HG03575 (cell line): ENCODE results near the gene STING1.
"Not testable (repeated sequence)": the region's sequence is repeated elsewhere in the genome, so short reads cannot be mapped to it uniquely, and the experiment has no call there.

Source experiments
- ATAC-seq: cut with Tn5 transposase; IDR thresholded peaks from one replicate; pipeline ENCODE4 v1.9.1; 2021; ENCODE audit not compliant: unreplicated experiment, insufficient number of reproducible peaks, low FRiP score; ENCODE audit errors: extremely low read depth

The STING1 gene

GRCh38 chr5:139451176-139451575 lies 31.4 kb downstream of the STING1 start:
- no peak for ATAC-seq

DNA sequence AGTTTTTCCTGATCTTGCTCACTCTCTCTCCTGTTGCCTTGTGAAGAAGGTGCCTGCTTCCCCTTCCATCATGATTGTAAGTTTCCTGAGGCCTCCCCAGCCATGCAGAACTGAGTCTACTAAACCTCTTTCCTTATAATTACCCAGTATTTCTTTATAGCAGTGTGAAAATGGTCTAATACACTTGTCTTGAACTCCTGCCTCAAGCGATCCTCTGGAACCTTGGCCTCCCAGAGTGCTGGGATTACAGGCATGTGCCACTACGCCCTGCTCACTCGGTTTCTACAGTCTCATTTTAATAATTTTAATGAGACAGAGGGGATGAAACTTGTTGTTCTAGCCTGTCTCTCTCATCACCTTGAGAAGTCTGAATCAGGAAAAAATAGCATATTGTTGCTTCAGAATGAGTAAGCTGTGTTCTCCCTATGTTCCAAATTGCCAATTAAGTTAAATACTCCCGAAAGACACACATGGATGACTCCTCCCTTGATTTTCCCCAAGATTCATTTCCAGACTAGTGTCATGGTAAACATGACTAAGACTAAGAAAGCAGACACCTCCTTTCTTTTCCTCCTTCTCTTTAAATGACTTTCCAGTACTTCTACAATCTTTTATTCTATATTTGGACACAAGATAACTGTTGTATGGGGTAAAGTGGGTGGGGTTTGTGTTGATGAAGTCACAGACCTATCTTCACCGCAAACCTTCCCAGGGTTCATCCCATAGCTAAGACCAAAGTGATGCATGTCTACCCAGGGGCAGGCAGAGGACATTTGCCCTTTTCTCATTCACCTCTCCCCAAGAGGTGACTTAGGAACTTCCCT lies 35.4 kb downstream of the STING1 start:
- ATAC-seq, result no peak

- ATAC-seq, result no peak
These were observed 37.0 kb downstream of the STING1 start for GRCh38 chr5:139445325-139446170.

DNA sequence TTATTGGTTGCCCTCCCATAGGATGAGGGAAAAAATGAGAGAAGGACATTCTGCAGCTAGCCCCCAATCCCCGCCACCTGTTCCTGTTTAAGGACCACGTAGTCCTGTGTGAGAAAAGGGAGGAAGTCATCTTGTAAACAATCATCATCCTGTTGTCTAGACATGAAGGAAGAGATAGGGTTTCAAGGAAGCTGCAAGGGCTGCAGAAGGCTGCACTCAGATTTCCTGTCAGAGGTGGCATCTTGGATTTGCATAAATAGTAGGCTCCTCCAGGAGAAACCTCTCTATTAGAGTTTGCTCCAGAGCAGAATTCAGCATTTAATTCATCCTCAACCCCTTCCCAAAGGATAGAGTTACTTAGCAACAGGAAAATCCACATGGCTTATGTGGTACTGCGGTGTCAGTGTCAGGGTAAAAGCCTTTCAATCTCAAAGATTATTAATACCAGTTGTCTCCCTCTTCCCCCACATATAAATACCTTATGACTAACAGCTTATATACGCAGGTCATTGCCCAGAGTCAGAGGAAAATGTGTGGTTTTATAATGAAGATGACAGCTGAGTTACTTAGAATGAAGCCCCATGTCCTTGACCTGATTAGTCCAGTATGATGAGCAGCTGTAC lies 38.6 kb downstream of the STING1 start:
- ATAC-seq, result no peak

DNA sequence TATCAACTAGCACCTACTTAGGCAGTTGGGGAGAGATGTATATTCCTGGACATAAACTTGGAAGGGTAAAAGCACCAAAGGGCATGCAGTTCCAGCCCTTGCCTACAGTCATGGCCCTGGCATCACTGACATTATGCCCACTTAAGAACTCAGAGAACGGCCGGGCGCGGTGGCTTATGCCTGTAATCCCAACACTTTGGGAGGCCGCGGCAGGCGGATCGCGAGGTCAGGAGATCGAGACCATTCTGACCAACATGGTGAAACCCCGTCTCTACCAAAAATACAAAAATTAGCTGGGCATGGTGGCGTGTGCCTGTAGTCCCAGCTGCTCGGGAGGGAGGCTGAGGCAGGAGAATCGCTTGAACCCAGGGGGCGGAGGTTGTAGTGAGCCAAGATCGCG lies 42.1 kb downstream of the STING1 start:
- ATAC-seq, result not testable (repeated sequence)

DNA sequence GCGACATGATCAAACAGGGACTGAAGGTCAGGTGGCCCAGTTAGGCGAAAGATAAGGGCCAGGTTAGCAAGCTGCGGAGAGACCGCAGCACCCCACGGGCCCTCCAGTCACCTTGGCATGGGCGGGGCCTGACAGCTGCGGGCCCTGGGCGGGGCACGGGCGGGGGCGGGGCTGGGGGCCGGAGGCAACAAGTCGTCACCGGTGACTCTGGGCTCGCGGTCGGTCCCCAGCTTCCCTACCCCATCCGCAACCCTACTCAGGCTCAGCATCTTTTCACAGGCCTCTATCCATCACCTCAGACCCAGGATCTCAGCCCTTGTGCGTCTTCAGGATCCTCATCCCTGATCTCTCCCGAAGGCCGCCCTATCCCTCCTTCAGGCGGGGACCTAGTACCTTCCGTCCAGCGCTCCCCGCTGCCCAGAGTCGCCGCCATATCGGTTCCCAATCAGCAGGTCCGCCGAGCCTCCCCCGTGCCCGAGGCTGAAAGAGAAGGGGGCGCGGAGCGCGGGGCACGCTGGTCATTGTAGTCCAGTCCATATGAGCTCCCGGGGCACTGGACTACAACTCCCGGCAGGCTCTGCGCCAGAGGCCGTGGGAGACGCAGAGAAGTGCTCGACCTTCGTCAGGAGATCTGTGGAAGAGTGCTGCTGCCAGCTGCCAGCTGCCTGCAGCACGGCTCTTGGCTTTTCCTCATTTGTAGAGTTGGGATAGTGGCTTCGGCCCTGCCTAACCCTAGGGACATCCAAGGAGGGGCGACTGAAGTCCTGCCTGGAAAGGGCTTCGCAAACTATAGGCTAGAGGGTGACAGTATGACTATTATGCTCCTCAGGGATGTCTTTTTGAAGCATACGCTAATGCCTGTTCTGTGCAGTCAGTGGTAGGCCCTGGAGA lies 43.3 kb downstream of the STING1 start, which contains the start of gene DNAJC18:
Gene DNAJC18 (minus strand): TSS at position 513 of the 891 bp plus-strand sequence. CDS start 80 bp downstream, at position 433.
- ATAC-seq, result peak; percentile 51

- ATAC-seq, result no peak
These were observed 43.9 kb downstream of the STING1 start for GRCh38 chr5:139438707-139439012.

- no peak for ATAC-seq
These were observed 46.9 kb downstream of the STING1 start for GRCh38 chr5:139435676-139436075.

- no peak for ATAC-seq
These were observed 50.9 kb downstream of the STING1 start for GRCh38 chr5:139431706-139432105.

- ATAC-seq, result no peak
These were observed 52.5 kb downstream of the STING1 start for GRCh38 chr5:139430015-139430414.

DNA sequence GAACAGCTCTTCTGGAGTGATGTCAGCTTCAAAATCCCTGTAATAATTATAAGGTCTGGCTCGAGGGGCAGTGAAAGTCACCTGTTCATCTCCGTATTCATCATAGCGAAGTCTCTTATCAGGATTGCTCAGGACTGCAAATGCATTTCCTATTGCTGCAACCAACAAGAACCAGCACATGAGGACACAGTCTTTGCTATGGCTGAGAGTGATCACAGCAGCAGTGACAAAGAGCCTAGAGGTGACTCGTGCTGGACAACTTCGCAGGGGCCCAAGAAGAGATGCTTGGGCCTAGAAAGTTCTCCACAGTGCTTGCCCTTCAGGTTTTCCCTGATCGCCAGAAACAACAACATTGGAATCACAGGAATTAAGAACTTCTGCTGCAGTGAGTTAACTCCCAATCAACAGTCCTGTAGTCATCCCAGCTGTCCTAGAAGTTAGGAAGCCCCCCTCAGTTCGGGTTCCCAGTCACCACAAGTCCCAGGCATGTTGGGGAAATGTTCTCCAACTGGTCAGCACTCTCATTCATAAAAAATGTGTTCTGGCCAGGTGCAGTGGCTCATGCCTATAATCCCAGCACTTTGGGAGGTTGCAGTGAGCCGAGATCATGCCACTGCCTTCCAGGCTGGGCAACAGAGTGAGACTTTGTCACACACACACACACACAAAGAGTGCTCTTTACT lies 56.2 kb downstream of the STING1 start:
- no peak for ATAC-seq
